ENCODE results near the gene USP54.
A peak's percentile ranks its signal among the peaks of the same experiment; 100 is the strongest.

USP54 gene

DNA sequence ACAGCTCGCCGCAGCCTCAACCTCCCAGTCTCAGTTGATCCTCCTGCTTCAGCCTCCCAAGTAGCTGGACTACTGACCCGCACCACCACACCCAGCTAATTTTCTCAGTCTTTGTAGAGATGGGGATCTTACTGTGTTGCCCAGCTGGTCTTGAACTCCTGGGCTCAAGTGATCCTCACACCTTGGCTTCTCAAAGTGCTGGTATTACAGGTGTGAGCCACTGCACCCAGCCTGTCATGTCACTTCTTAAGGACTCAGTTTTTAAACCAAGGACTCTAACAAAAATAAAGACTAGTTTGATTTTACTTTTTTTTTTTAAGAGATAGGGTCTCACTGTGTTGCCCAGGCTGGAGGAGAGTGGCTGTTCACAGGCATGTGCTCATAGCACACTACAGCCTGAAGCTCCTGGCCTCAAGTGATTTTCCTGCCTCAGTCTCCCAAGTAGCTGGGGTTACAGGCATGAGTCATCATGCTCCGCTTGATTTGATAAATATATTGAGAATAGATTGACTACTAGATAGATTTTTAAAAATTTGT is 78.9 kb downstream of the USP54 start:
- Histone ChIP-seq H3K27me3 (ENCODE audit: control insufficient read depth, insufficient read depth, low read length) (no peaks in the 10 kb centered on the region), H3K36me3 (ENCODE audit: control insufficient read depth, insufficient read depth, low read length) (peaks cover 15% of the 10 kb centered on the region), H3K9me3 (ENCODE audit: control insufficient read depth, low read length) (no peaks in the 10 kb centered on the region), H3K4me1 (ENCODE audit: control insufficient read depth, insufficient read depth, low read length) (no peaks in the 10 kb centered on the region), H3K9ac (ENCODE audit: low read length) (no peak overlapping the region), H3K4me3 (ENCODE audit: low read length) (no peak overlapping the region)

DNA sequence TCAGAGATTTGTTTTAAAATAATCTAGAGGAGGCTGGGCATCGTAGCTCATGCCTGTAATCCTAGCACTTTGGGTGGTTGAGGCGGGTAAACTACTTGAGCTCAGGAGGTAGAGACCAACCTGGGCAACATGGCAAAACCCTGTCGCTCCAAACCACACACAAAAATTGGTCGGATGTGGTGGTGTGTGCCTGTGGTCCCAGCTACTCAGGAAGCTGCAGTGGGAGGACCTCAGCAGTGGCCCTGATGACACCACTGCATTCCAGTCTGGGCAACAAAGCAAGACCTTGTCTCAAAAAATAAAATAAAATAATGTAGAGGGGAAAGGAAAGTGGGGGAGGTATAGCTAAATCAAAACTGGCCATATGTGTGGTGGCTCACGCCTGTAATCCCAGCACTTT is 81.4 kb downstream of the USP54 start:
- Histone ChIP-seq H3K4me3 (ENCODE audit: low read length) (no peak overlapping the region), H3K36me3 (ENCODE audit: control insufficient read depth, insufficient read depth, low read length) (peaks cover 3% of the 10 kb centered on the region), H3K27me3 (ENCODE audit: control insufficient read depth, insufficient read depth, low read length) (no peaks in the 10 kb centered on the region)

DNA sequence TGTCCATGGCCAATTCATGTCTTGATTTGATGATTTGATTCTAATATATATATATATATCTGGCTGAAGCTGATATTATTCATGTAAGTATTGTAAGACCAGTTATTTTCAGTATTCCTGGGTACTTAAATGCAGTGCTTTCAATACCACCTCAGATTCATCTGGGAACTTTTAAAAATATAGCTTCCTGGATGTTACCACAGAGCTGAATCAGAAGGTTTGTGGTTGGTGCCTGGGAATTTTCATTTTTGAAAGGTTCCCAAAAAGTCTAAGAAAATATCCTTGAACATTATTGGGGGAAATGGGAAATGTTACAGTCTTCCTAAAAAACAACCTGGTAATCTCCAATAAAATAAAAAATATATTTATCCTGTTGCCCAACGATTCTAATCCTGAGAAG is 84.7 kb downstream of the USP54 start:
- H3K36me3 ChIP-seq (ENCODE audit: control insufficient read depth, insufficient read depth, low read length), result peaks cover 13% of the 10 kb centered on the region
- no peaks in the 10 kb centered on the region for H3K9me3 ChIP-seq (ENCODE audit: control insufficient read depth, low read length)
- no peak overlapping the region for H3K9ac ChIP-seq (ENCODE audit: low read length)
- no peak overlapping the region for H3K4me3 ChIP-seq (ENCODE audit: low read length)
- no peaks in the 10 kb centered on the region for H3K4me1 ChIP-seq (ENCODE audit: control insufficient read depth, insufficient read depth, low read length)
- no peaks in the 10 kb centered on the region for H3K27me3 ChIP-seq (ENCODE audit: control insufficient read depth, insufficient read depth, low read length)

More for the DNA sequence above, 81.4 kb downstream of the USP54 start:
- no peaks in the 10 kb centered on the region for H3K4me1 ChIP-seq (ENCODE audit: control insufficient read depth, insufficient read depth, low read length)
- no peak overlapping the region for H3K9ac ChIP-seq (ENCODE audit: low read length)
- H3K9me3 ChIP-seq (ENCODE audit: control insufficient read depth, low read length), result no peaks in the 10 kb centered on the region

DNA sequence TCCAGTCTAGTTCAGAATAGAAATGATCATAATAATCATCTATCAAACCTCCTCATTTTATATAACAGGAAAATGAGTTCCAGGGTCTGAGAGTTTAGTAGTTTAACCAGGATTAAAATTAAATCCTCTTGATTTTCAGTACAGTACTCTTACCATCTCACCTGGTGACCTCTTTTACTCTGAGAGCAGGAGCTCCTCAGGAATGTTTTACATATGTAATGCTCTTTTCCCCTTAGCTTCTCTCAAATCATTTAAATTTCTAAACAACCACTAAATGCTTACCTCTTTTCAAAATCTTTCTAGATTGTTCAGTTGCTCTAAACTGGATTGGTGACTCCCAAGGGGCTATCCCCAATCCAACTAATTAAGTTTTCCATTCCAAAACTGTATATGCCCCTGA is 85.1 kb downstream of the USP54 start:
- no peaks in the 10 kb centered on the region for H3K4me1 ChIP-seq (ENCODE audit: control insufficient read depth, insufficient read depth, low read length)
- H3K36me3 ChIP-seq (ENCODE audit: control insufficient read depth, insufficient read depth, low read length), result peaks cover 13% of the 10 kb centered on the region
- H3K27me3 ChIP-seq (ENCODE audit: control insufficient read depth, insufficient read depth, low read length), result no peaks in the 10 kb centered on the region
- H3K4me3 ChIP-seq (ENCODE audit: low read length), result no peak overlapping the region
- H3K9ac ChIP-seq (ENCODE audit: low read length), result no peak overlapping the region
- H3K9me3 ChIP-seq (ENCODE audit: control insufficient read depth, low read length), result no peaks in the 10 kb centered on the region

DNA sequence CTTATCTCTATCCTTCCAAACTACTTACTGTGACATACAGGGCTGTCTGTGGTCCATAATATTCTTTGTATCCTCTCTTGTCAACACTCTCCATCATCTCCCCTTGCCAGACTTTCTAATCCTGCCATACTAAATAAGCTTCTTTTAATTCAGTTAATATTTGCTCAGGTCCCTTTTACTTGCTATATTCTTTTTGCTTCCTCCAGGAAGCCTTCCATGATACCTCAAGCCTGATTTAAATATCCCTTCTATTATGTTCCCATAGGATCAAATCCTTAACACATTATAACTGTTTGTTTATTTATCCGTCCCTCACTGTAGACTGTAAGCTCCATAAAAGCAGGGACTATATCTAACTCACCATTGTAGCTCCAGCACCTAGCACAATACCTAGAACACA is 88.1 kb downstream of the USP54 start:
- Histone ChIP-seq H3K4me3 (ENCODE audit: low read length) (no peak overlapping the region), H3K4me1 (ENCODE audit: control insufficient read depth, insufficient read depth, low read length) (no peaks in the 10 kb centered on the region), H3K9ac (ENCODE audit: low read length) (no peak overlapping the region), H3K9me3 (ENCODE audit: control insufficient read depth, low read length) (no peaks in the 10 kb centered on the region), H3K36me3 (ENCODE audit: control insufficient read depth, insufficient read depth, low read length) (peaks cover 21% of the 10 kb centered on the region), H3K27me3 (ENCODE audit: control insufficient read depth, insufficient read depth, low read length) (no peaks in the 10 kb centered on the region)

DNA sequence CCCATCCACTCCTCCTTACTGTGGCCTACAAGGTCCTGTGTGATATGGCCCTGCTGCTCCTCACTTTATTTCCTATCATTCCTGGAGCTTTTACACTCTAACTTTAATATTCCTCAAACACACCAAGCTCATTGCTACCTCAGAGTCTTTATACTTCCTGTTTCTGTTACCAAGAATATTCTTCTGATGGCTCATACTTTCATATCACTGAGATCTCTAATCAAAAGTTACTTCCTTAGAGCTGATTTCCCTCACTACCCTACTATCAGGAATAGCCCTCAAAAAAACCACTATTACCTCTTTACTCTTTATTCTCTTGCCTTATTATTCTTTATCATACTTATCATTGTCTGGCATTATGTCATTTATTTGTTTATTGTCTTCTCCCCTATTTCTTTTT is 89.5 kb downstream of the USP54 start:
- no peaks in the 10 kb centered on the region for H3K9me3 ChIP-seq (ENCODE audit: control insufficient read depth, low read length)
- H3K27me3 ChIP-seq (ENCODE audit: control insufficient read depth, insufficient read depth, low read length), result no peaks in the 10 kb centered on the region
- no peak overlapping the region for H3K4me3 ChIP-seq (ENCODE audit: low read length)
- peaks cover under 1% of the 10 kb centered on the region for H3K4me1 ChIP-seq (ENCODE audit: control insufficient read depth, insufficient read depth, low read length)
- H3K36me3 ChIP-seq (ENCODE audit: control insufficient read depth, insufficient read depth, low read length), result peaks cover 21% of the 10 kb centered on the region
- H3K9ac ChIP-seq (ENCODE audit: low read length), result no peak overlapping the region

DNA sequence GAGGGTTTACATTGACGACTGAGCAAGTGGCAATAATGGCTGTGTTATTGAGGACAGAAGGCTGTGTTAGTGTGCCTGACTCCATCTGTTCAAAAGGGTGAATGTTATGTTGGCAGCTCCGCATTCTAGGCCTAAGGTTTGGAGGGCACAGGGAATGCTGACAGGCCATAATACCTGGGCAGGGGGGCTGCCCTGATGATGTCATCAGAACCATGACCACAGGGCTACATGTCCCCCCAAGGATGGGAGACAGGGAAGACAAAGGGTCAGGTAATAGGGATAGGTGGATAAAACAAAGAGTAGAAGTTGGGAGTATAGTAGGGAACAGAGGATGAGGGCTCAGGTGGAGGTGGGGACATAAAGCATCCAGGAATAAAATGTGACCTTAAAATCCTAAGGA is 93.5 kb downstream of the USP54 start:
- Histone ChIP-seq H3K36me3 (ENCODE audit: control insufficient read depth, insufficient read depth, low read length) (peaks cover 8% of the 10 kb centered on the region), H3K4me3 (ENCODE audit: low read length) (no peak overlapping the region), H3K9ac (ENCODE audit: low read length) (no peak overlapping the region), H3K4me1 (ENCODE audit: control insufficient read depth, insufficient read depth, low read length) (peaks cover 14% of the 10 kb centered on the region), H3K9me3 (ENCODE audit: control insufficient read depth, low read length) (no peaks in the 10 kb centered on the region), H3K27me3 (ENCODE audit: control insufficient read depth, insufficient read depth, low read length) (no peaks in the 10 kb centered on the region)

DNA sequence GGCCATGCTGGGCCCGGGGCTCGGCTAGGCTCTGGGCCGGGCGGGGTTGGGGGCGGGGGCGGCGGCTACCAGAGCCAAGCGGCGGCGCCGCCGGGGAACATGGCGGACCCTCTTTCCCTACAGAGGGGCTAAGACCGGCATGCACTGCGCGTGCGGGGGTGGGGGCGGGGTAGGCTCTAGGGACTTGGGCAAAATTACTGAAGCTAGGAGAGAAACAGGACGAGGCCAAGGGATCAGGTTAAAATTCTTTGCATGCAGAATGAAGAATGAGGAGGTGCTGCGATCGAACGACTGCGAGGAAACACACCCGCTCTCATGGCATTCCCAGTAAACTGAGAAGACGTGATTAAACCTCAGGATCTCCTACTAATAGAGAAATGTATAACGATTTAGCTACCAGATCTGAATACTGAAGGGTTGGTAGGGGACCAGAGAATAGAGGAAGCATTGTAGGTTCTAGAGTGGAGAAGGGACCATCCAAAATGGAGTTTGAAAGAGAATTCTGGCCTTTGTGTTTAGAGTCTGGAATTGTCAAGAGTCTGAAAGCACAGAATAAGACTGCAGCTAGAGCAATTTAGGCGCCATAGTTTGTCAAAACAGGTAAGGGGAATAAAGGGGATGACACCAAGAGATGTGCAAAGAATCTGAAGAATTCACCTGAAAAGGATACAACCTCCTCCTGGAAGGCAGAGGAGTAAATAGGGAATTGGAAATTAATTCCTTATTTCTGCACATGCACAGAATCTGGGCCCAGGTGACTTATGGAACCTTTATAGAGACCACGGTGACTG is 95.1 kb downstream of the USP54 start, which contains the start of gene PPP3CB:
Gene PPP3CB, minus strand, starts transcription at position 141 of the 791 bp plus-strand sequence. Its CDS starts 135 bp downstream, at position 6.
- peak within 1 kb of the TSS; percentile 96 for H3K9ac ChIP-seq (ENCODE audit: low read length)
- peaks cover 14% of the 10 kb centered on the region for H3K4me1 ChIP-seq (ENCODE audit: control insufficient read depth, insufficient read depth, low read length)
- peak within 1 kb of the TSS; percentile 97 for H3K4me3 ChIP-seq (ENCODE audit: low read length)
- no peaks in the 10 kb centered on the region for H3K27me3 ChIP-seq (ENCODE audit: control insufficient read depth, insufficient read depth, low read length)
- H3K9me3 ChIP-seq (ENCODE audit: control insufficient read depth, low read length), result no peaks in the 10 kb centered on the region
- H3K36me3 ChIP-seq (ENCODE audit: control insufficient read depth, insufficient read depth, low read length), result peaks cover 8% of the 10 kb centered on the region

DNA sequence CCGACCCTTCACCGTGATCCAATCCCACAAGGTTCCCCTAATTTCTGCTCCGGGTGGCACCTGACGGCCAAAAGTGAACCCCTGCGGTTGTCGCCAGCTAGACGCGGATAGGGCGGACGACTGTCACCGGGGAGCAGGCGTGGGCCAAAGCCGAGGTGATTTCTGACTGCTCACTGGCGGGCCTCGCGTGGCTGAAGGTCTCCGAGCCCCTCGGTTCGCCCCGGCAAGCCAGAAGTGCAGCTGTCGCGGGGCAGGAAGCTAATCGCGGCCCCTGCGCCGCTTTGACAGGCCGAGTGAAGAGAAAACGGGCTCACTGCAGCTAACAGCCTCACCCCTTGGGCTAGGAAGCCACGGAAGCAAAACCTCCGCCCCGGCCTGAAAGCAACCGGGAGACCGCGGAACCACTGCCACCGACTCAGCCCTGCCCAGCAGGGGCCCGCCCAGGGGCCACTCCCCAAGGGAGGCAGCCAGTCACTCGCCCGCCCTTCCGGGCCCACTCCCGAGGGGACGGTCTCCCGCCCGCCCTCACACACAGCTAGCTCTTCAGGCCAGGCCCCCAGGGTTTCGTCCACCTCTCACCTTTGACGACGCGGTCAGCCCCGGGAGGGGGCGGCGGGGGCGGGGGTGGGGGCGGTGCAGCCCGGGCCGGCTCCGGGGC is 95.8 kb downstream of the USP54 start:
- peaks cover 14% of the 10 kb centered on the region for H3K4me1 ChIP-seq (ENCODE audit: control insufficient read depth, insufficient read depth, low read length)
- H3K9ac ChIP-seq (ENCODE audit: low read length), result peak overlapping the region; percentile 96
- H3K9me3 ChIP-seq (ENCODE audit: control insufficient read depth, low read length), result no peaks in the 10 kb centered on the region
- peak overlapping the region; percentile 97 for H3K4me3 ChIP-seq (ENCODE audit: low read length)
- no peaks in the 10 kb centered on the region for H3K27me3 ChIP-seq (ENCODE audit: control insufficient read depth, insufficient read depth, low read length)
- H3K36me3 ChIP-seq (ENCODE audit: control insufficient read depth, insufficient read depth, low read length), result peaks cover 3% of the 10 kb centered on the region

DNA sequence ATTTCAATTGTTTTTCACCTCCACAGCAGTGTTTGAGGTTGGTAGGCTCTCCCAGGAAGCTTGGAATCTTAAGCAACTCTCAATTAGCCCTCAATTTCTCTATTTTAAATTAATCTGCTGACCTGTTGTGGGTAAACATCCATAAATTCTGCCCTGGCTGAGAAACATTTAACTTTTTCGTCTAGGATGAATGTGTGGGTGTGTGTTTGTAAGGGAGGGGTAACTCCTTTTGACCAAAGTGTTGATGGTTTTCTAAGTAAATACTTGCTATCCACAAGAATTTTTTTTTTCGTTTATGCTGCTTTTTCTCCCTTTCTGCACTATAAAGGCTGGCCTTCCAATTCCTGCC is 96.3 kb downstream of the USP54 start:
- Histone ChIP-seq H3K9me3 (ENCODE audit: control insufficient read depth, low read length) (no peaks in the 10 kb centered on the region), H3K27me3 (ENCODE audit: control insufficient read depth, insufficient read depth, low read length) (no peaks in the 10 kb centered on the region), H3K9ac (ENCODE audit: low read length) (peak overlapping the region; percentile 96), H3K4me3 (ENCODE audit: low read length) (peak overlapping the region; percentile 97), H3K4me1 (ENCODE audit: control insufficient read depth, insufficient read depth, low read length) (peaks cover 14% of the 10 kb centered on the region), H3K36me3 (ENCODE audit: control insufficient read depth, insufficient read depth, low read length) (peaks cover 3% of the 10 kb centered on the region)

DNA sequence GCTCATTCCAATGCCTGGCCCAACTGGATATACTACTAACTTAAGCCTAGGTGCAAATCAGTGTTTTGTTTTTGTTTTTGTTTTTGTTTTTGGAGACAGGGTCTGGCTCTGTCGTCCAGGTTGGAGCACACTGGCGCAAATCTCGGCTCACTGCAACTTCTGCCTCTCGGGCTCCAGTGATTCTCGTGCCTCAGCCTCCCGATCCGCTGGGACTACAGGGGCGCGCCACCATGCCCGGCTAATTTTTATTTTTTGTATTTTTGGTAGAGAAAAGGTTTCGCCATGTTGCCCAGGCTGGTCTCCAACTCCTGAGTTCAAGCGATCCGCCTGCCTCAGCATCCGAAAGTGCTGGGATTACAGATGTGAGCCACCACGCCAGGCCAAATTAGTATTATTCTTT is 96.9 kb downstream of the USP54 start:
- no peaks in the 10 kb centered on the region for H3K27me3 ChIP-seq (ENCODE audit: control insufficient read depth, insufficient read depth, low read length)
- no peak overlapping the region for H3K4me3 ChIP-seq (ENCODE audit: low read length)
- H3K36me3 ChIP-seq (ENCODE audit: control insufficient read depth, insufficient read depth, low read length), result peaks cover 2% of the 10 kb centered on the region
- peaks cover 14% of the 10 kb centered on the region for H3K4me1 ChIP-seq (ENCODE audit: control insufficient read depth, insufficient read depth, low read length)
- no peaks in the 10 kb centered on the region for H3K9me3 ChIP-seq (ENCODE audit: control insufficient read depth, low read length)
- H3K9ac ChIP-seq (ENCODE audit: low read length), result peak overlapping the region; percentile 3

DNA sequence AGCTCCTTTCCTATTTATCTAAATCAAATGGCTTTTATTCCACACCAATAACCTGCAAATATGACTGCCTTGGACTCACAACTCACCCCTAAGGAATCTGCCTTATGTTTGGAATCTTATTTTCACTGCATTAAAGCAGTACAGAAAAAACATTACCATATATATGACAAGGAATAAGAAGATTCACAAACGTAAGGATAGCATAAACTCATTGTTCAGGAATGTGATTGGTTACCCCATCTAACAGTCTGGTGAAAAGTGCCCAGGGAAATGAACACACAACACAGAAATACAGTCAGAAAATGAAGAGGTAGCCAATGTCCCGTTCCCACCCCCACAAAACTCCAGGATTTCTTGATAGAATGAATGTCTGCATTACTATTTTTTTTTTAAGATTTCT is 97.4 kb downstream of the USP54 start:
- Histone ChIP-seq H3K4me1 (ENCODE audit: control insufficient read depth, insufficient read depth, low read length) (peaks cover 14% of the 10 kb centered on the region), H3K27me3 (ENCODE audit: control insufficient read depth, insufficient read depth, low read length) (no peaks in the 10 kb centered on the region), H3K9ac (ENCODE audit: low read length) (peak overlapping the region; percentile 3), H3K4me3 (ENCODE audit: low read length) (no peak overlapping the region), H3K36me3 (ENCODE audit: control insufficient read depth, insufficient read depth, low read length) (no peaks in the 10 kb centered on the region), H3K9me3 (ENCODE audit: control insufficient read depth, low read length) (no peaks in the 10 kb centered on the region)

All from mucosa of stomach (tissue), 1 donor.